ENCODE measurements around the gene ATP5IF1. TPM values are rescaled to one million over a fixed set of nuclear protein-coding genes. Genes with fewer than 3 reads are reported as not detected.

The ATP5IF1 gene
- polyA plus RNA-seq, 1 of the 3 experiments (the other 2 are of a cell fraction), result 594 TPM

DNA sequence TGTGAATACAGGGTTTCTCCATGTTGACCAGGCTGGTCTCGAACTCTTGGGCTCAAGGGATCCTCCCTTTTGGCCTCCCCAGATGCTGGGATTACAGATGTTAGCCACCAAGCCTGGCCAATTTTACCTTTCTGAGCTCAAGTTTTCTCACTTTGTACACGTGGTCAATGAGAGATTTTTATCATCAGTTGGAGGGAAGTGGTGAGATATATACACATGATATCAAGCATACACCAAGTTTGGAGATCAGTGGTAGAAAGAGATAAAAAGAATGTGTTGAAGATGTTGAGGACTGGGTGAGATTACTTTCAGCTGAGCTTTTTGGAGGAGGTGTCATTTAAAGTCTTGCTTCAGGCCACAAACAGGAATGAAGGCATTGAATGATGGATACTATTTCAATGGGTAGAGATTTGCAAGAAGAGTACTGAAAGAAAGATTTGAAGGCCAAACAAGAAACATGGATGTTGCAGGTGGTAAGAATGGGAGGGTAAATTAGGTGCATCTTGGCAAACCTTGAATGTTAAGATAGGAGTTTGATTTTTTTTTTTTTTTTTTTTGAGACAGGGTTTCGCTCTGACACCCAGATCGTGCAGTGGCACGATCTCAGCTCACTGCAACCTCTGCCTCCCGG is 20.4 kb downstream of the ATP5IF1 start:
- Histone ChIP-seq H3K9me3 (no peaks in the 10 kb centered on the region), H2AFZ (ENCODE audit: low read depth) (no peak overlapping the region), H3K36me3 (replicated peaks in 1 of 2; ENCODE audit: control insufficient read depth in 1 of 2, insufficient read depth in 2 of 2, low read length in 1 of 2) (no peaks in the 10 kb centered on the region), H3F3A (replicated peaks; ENCODE audit: insufficient read depth) (no peaks in the 10 kb centered on the region), H3K4me1 (ENCODE audit: control insufficient read depth in 1 of 2, insufficient read depth in 2 of 2, low read depth in 1 of 2, low read length in 1 of 2) (peaks cover 8 to 10% of the 10 kb centered on the region in 2 experiments; a peak in 1 of 4 replicates), H3K4me2 (no peak overlapping the region), H3K4me3 (ENCODE audit: low read depth in 2 of 2, low read length in 1 of 2) (no peak overlapping the region), H3K27ac (ENCODE audit: low read depth in 2 of 2, low read length in 1 of 2) (no peak overlapping the region), H3K79me2 (ENCODE audit: insufficient read depth) (peaks cover 18% of the 10 kb centered on the region), H4K20me1 (ENCODE audit: insufficient read depth) (peaks cover 8% of the 10 kb centered on the region), H3K9me2 (no peaks in the 10 kb centered on the region), H3K9ac (no peak overlapping the region), H3K27me3 (ENCODE audit: insufficient read depth) (no peaks in the 10 kb centered on the region)
- POLR2A ChIA-PET, result no interaction called here
- CTCF ChIA-PET, result interaction anchor here (0.7 to 2.9 kb wide), 3 partner anchors 9 to 282 kb away, joined by 3 to 36 read pairs (median 3); no protein-coding TSS in a partner anchor
- no peak for DNase-seq
- WGBS (ENCODE audit: low lambda C conversion rate), result 72% methylated on average over 6 of the region's 6 CpGs
- no peak for TF ChIP-seq CHD2 (IDR thresholded peaks at IDR 0.05; ENCODE audit: low read length, partially characterized antibody)
- TF ChIP-seq USF1 (IDR thresholded peaks at IDR 0.05; ENCODE audit: borderline replicate concordance, low read depth), result no peak
- no peak for TF ChIP-seq RAD21 (IDR thresholded peaks at IDR 0.05; ENCODE audit: low read length)
- TF ChIP-seq GABPA (IDR thresholded peaks at IDR 0.05; ENCODE audit: low read depth), result no peak
- TF ChIP-seq SMC3 (IDR thresholded peaks at IDR 0.05; ENCODE audit: low read depth, low read length), result no peak

DNA sequence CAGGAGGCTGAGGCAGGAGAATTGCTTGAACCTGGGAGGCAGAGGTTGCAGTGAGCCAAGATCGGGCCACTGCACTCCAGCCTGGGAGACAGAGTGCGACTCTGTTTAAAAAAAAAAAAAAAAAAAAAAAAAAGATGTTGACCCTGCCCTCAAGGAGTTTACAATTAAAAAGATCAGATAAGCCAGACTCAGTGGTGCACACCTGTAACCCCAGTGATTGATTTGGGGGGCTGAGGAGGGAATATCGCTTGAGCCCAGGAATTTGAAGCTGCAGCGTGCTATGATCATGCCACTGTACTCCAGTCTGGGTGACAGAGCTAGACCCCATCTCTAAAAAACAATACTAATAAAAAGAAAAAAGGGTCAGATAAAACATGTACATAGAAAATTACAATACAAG is 21.8 kb downstream of the ATP5IF1 start:
- POLR2A ChIA-PET, result no interaction called here

More for the DNA sequence above, 21.8 kb downstream of the ATP5IF1 start:
- Histone ChIP-seq H4K20me1 (ENCODE audit: insufficient read depth) (peaks cover 22% of the 10 kb centered on the region), H3K4me3 (ENCODE audit: low read depth in 2 of 2, low read length in 1 of 2) (no peak overlapping the region), H3K9ac (no peak overlapping the region), H2AFZ (ENCODE audit: low read depth) (no peak overlapping the region), H3K9me3 (no peaks in the 10 kb centered on the region), H3K27ac (ENCODE audit: low read depth in 2 of 2, low read length in 1 of 2) (no peak overlapping the region), H3K4me1 (ENCODE audit: control insufficient read depth in 1 of 2, insufficient read depth in 2 of 2, low read depth in 1 of 2, low read length in 1 of 2) (peaks cover 12 to 14% of the 10 kb centered on the region in 2 experiments; a peak in 1 of 4 replicates), H3K27me3 (ENCODE audit: insufficient read depth) (no peaks in the 10 kb centered on the region), H3F3A (replicated peaks; ENCODE audit: insufficient read depth) (no peaks in the 10 kb centered on the region), H3K9me2 (no peaks in the 10 kb centered on the region), H3K36me3 (replicated peaks in 1 of 2; ENCODE audit: control insufficient read depth in 1 of 2, insufficient read depth in 2 of 2, low read length in 1 of 2) (no peaks in the 10 kb centered on the region), H3K79me2 (ENCODE audit: insufficient read depth) (peaks cover 33% of the 10 kb centered on the region), H3K4me2 (no peak overlapping the region)
- TF ChIP-seq IRF3 (IDR thresholded peaks at IDR 0.05; ENCODE audit: low read depth, low read length), result no peak
- TF ChIP-seq FOXJ3 (CRISPR knock-in tag; IDR thresholded peaks at IDR 0.05), result no peak
- TF ChIP-seq TCF12 (IDR thresholded peaks at IDR 0.05), result no peak
- no peak for TF ChIP-seq SIN3A (IDR thresholded peaks at IDR 0.05; ENCODE audit: borderline replicate concordance, low read depth, low read length)
- TF ChIP-seq EP300 (IDR thresholded peaks at IDR 0.05; ENCODE audit: borderline replicate concordance in 1 of 2, low read depth in 1 of 2, low read length in 1 of 2), result no peak
- TF ChIP-seq RFX5 (IDR thresholded peaks at IDR 0.05; ENCODE audit: low read length), result no peak
- no peak for TF ChIP-seq MEF2A (IDR thresholded peaks at IDR 0.05; ENCODE audit: borderline replicate concordance, low read depth)
- TF ChIP-seq, protein P1, sequence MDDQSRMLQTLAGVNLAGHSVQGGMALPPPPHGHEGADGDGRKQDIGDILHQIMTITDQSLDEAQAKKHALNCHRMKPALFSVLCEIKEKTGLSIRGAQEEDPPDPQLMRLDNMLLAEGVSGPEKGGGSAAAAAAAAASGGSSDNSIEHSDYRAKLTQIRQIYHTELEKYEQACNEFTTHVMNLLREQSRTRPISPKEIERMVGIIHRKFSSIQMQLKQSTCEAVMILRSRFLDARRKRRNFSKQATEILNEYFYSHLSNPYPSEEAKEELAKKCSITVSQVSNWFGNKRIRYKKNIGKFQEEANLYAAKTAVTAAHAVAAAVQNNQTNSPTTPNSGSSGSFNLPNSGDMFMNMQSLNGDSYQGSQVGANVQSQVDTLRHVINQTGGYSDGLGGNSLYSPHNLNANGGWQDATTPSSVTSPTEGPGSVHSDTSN (IDR thresholded peaks at IDR 0.05), result no peak
- TF ChIP-seq YY1 (IDR thresholded peaks at IDR 0.05; ENCODE audit: low read depth), result no peak
- no peak for DNase-seq
- CTCF ChIA-PET, result interaction anchor here (0.9 to 2.9 kb wide), 3 partner anchors 9 to 50 kb away, joined by 3 to 36 read pairs (median 3); no protein-coding TSS in a partner anchor
- WGBS (ENCODE audit: low lambda C conversion rate), result 92% methylated on average over 4 of the region's 4 CpGs

Measured in SK-N-SH (cell line).